Measurements from ENCODE around the gene TRAPPC11.
A peak's percentile ranks its signal among the peaks of the same experiment; 100 is the strongest.
"Not testable (repeated sequence)": the region's sequence is repeated elsewhere in the genome, so short reads cannot be mapped to it uniquely, and the experiment has no call there.

Gene TRAPPC11

DNA sequence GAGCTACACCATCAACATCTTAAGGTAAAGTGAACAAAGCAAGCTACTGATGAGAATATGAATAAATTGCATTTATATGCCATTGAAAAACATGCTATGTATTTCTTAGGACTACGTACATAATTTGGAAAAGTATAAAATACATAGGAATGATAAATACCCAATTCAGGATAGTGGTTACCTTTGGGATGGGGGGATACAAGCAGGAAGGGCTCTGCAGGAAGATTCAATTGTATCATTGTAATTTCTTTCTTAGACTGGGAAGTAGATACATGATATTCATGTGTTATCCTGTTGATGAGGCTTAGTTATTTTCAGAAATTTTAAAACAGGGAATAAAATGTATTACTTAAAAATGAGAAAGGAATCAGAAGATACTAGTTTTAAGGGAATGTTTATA is 43.4 kb downstream of the TRAPPC11 start:
- Histone ChIP-seq H3K4me3 (ENCODE audit: low read length) (no peak overlapping the region), H3K4me1 (ENCODE audit: insufficient read depth, low read length) (no peaks in the 10 kb centered on the region), H3K9me3 (ENCODE audit: low read length) (peaks cover 3% of the 10 kb centered on the region), H3K27me3 (ENCODE audit: insufficient read depth, low read length) (no peaks in the 10 kb centered on the region), H2AFZ (ENCODE audit: low read depth, low read length) (no peak overlapping the region), H3K36me3 (ENCODE audit: insufficient read depth, low read length) (peaks cover 88% of the 10 kb centered on the region)

DNA sequence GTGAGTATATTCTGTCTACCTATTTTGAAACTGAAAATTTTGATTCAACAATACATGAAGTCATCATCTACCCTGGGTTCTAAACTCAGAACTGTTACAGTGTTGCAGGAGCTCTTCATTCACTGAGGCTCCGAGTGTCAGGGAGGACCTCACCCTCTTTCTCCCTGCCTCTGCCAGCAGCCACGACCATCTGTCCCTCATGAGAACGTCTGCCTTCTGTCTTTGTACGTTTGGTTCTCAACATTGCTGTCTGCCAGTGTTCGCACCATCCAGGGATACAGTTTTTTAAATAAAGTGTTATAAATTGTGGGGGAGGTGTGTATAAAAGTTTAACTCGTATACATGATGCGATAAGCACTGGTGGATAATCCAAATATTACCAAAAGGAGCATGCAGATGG is 55.5 kb downstream of the TRAPPC11 start:
- no peaks in the 10 kb centered on the region for H3K27me3 ChIP-seq (ENCODE audit: insufficient read depth, low read length)
- no peak overlapping the region for H3K4me3 ChIP-seq (ENCODE audit: low read length)
- no peaks in the 10 kb centered on the region for H3K4me1 ChIP-seq (ENCODE audit: insufficient read depth, low read length)
- peaks cover 36% of the 10 kb centered on the region for H3K36me3 ChIP-seq (ENCODE audit: insufficient read depth, low read length)
- H3K9me3 ChIP-seq (ENCODE audit: low read length) = no peaks in the 10 kb centered on the region
- no peak overlapping the region for H2AFZ ChIP-seq (ENCODE audit: low read depth, low read length)

DNA sequence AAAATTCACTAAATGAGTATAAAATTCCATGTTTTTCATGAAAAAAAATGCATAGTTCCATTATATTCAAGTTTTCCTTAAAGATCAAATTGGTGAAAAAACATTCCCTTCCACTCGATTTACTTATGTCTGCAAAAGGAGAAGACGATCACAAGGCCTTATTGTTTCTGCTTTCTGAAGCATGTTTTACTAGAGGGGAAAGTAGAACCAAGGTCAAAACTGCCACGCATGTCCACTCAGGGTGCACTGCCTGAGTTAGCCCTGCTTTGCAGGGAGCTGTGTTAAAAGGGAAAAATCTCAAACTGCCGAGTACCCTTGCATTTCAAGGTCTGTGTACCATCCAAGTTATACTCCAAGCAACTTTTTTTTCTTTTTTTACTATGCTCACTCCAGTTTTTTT is 57.2 kb downstream of the TRAPPC11 start:
- no peaks in the 10 kb centered on the region for H3K27me3 ChIP-seq (ENCODE audit: insufficient read depth, low read length)
- H3K4me3 ChIP-seq (ENCODE audit: low read length) = no peak overlapping the region
- H3K4me1 ChIP-seq (ENCODE audit: insufficient read depth, low read length) = no peaks in the 10 kb centered on the region
- peaks cover 29% of the 10 kb centered on the region for H3K36me3 ChIP-seq (ENCODE audit: insufficient read depth, low read length)
- no peak overlapping the region for H2AFZ ChIP-seq (ENCODE audit: low read depth, low read length)
- no peaks in the 10 kb centered on the region for H3K9me3 ChIP-seq (ENCODE audit: low read length)

DNA sequence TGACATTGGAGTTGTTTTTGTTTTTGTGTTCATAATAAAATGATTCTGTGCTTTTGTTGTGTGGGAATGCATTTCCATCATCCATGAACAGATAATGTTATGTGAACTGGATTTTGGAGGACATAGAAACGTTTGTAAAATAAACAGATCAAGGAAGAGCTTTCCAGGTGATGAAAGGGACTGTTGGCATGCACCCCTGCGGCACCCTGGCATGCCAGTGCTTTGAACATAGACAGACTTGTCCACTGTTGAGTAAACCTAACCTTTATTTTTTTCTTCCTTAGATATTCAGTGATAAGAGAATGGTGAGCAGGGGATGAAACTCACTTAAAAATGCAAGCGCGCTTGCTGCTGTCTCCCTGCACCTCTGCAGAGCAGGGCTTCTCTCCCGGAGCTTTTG is 59.8 kb downstream of the TRAPPC11 start:
- peaks cover 10% of the 10 kb centered on the region for H3K27me3 ChIP-seq (ENCODE audit: insufficient read depth, low read length)
- peaks cover 5% of the 10 kb centered on the region for H3K36me3 ChIP-seq (ENCODE audit: insufficient read depth, low read length)
- H3K4me3 ChIP-seq (ENCODE audit: low read length) = no peak overlapping the region
- H2AFZ ChIP-seq (ENCODE audit: low read depth, low read length) = no peak overlapping the region
- H3K4me1 ChIP-seq (ENCODE audit: insufficient read depth, low read length) = no peaks in the 10 kb centered on the region
- no peaks in the 10 kb centered on the region for H3K9me3 ChIP-seq (ENCODE audit: low read length)

DNA sequence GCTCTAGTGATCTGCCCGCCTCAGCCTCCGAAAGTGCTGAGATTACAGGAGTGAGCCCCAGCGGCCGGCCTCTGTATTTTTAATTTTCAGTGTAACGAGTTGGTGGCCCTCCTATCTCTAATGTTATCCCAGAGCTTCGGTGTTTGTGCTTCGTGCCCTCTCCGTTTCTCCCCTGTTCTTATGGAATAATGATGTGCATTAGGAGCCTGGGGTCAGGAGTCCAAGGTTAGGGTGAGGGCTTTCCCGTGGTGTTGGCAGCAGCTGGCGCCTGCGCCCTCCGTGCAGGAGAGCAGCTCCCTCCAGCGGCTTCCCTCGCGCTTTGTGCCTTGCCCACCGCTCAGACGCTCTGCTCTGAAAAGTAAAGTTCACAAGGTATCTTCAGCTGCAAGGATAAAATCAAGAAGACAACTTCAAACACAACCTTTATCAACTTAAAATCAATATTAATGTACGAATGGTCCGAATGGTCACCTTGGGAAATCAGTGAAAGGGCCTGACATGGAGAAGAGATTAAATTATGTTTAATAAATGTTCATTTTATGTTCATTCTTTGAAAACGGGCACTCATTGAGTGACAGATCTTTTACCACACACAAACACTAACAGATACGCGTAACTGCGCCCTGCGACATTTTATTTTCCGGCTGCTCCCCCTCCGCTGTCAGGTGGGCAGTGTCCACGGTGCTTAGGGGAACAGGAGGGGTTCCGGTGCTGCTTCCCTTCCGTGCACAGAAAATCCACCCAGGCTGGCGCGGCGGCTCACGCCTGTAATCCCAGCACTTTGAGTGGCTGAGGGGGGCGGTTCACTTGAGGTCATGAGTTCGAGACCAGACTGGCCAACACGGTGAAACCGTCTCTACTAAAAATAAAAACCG is 62.4 kb downstream of the TRAPPC11 start:
- Histone ChIP-seq H2AFZ (ENCODE audit: low read depth, low read length) (no peak overlapping the region), H3K4me1 (ENCODE audit: insufficient read depth, low read length) (no peaks in the 10 kb centered on the region), H3K9me3 (ENCODE audit: low read length) (no peaks in the 10 kb centered on the region), H3K4me3 (ENCODE audit: low read length) (no peak overlapping the region), H3K36me3 (ENCODE audit: insufficient read depth, low read length) (no peaks in the 10 kb centered on the region), H3K27me3 (ENCODE audit: insufficient read depth, low read length) (peaks cover 17% of the 10 kb centered on the region)

DNA sequence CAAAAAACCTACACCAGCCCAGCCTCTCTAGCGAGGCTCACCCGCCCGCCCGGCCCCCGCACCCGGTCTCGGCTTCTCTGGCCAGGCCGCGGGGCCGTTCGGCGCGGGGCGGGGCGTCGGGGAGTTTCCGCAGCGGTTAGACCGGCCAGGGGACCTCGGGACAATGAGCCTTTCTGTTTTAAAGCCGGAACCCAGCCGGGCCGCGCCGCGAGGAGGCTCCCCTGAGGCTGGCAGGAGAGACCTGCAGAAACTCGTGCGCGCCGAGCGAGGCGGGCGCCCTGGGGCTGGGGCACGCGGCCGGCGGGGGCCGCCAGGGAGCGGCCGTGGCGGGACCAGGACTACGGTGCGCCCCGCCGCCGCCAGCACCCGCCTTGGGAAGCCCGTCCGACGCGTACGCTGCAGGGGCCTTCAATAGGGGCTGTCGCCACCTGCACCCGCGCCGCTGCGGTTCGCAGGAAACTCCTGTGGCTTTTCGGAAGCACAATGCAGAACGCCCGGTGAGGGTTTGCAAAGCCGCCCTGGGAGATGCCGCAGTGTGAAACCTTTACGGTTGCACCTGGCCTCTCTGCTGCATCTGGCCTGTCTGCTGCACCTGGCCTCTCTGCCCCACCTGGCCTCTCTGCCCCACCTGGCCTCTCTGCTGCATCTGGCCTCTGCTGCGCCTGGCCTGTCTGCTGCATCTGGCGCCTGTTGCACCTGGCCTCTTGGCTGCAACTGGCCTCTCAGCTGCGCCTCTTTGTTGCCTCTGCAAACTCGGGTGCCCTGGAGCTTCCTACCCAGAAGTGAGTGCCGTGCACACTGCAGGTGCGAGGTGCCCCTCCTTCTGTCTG is 63.9 kb downstream of the TRAPPC11 start:
- Histone ChIP-seq H3K27me3 (ENCODE audit: insufficient read depth, low read length) (peaks cover 17% of the 10 kb centered on the region), H3K4me3 (ENCODE audit: low read length) (peak overlapping the region; percentile 43), H3K4me1 (ENCODE audit: insufficient read depth, low read length) (no peaks in the 10 kb centered on the region), H2AFZ (ENCODE audit: low read depth, low read length) (peak overlapping the region; percentile 70), H3K9me3 (ENCODE audit: low read length) (no peaks in the 10 kb centered on the region), H3K36me3 (ENCODE audit: insufficient read depth, low read length) (no peaks in the 10 kb centered on the region)

DNA sequence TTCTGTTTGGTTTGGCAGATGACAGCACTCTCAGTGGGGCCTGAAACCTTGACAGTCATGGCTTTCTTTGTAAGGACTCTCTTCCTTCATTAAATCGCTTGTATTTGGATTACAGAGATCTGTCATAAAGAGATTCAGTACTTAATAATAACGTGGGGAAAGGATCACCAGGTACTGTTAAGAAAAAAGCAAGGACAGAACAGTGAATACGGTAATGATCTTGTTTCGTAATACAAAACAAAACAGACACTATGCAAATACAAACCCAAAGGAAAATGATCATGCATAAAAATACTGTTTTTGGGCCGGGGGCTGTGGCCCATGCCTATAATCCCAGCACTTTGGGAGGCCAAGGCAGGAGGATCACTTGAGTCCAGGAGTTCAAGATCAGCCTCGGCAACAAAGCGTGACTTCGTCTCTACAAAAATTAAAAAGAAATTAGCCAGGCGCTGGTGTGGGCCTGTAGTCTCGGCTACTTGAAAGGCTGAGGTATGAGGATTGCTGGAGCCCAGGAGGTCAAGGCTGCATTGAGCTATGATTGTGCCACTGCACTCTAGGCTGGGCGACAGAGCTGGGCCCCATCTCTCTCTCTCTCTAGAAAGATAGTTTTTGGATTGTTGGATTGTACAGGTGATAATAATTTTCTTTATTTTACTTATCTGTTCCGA is 64.6 kb downstream of the TRAPPC11 start:
- Histone ChIP-seq H3K27me3 (ENCODE audit: insufficient read depth, low read length) (peaks cover 17% of the 10 kb centered on the region), H3K9me3 (ENCODE audit: low read length) (no peaks in the 10 kb centered on the region), H2AFZ (ENCODE audit: low read depth, low read length) (peak overlapping the region; percentile 70), H3K4me3 (ENCODE audit: low read length) (no peak overlapping the region), H3K4me1 (ENCODE audit: insufficient read depth, low read length) (no peaks in the 10 kb centered on the region), H3K36me3 (ENCODE audit: insufficient read depth, low read length) (no peaks in the 10 kb centered on the region)

DNA sequence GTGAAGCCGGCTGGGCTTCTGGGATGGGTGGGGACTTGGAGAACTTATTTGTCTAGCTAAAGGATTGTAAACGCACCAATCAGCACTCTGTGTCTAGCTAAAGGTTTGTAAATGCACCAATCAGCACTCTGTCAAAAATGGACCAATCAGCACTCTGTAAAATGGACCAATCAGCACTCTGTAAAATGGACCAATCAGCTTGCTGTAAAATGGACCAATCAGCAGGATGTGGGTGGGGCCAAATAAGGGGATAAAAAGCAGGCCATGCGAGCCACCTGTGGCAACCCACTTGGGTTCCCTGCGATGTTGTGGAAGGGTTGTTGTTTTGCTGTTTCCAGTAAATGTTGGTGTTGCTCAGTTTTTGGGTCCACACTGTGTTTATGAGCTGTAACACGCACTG is 66.5 kb downstream of the TRAPPC11 start:
- not testable (repeated sequence) for H3K9me3 ChIP-seq (ENCODE audit: low read length); H3K4me3 ChIP-seq (ENCODE audit: low read length); H3K36me3 ChIP-seq (ENCODE audit: insufficient read depth, low read length); H2AFZ ChIP-seq (ENCODE audit: low read depth, low read length); H3K4me1 ChIP-seq (ENCODE audit: insufficient read depth, low read length)
- peaks cover 17% of the 10 kb centered on the region for H3K27me3 ChIP-seq (ENCODE audit: insufficient read depth, low read length)

DNA sequence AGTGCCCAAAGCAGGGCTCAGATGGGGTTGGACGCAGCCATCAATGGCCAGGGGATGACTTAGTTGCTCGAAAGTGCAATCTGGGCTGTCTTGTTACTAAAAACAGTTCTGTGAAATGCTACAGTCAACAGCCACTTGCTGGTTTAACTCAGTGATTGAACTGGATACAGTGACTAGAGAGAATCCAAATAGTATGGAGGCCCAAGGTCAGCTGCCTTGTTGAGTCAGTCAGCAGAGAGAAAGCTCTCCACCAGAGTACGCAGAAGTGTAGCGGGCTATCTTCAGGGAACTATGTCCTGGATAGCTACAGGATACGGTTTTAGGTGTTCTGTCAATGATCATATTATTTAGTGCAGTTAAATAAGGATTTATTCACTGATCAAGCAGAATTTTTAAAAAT is 68.4 kb downstream of the TRAPPC11 start:
- no peaks in the 10 kb centered on the region for H3K9me3 ChIP-seq (ENCODE audit: low read length)
- no peak overlapping the region for H3K4me3 ChIP-seq (ENCODE audit: low read length)
- no peaks in the 10 kb centered on the region for H3K36me3 ChIP-seq (ENCODE audit: insufficient read depth, low read length)
- H2AFZ ChIP-seq (ENCODE audit: low read depth, low read length) = no peak overlapping the region
- peaks cover 17% of the 10 kb centered on the region for H3K27me3 ChIP-seq (ENCODE audit: insufficient read depth, low read length)
- no peaks in the 10 kb centered on the region for H3K4me1 ChIP-seq (ENCODE audit: insufficient read depth, low read length)

DNA sequence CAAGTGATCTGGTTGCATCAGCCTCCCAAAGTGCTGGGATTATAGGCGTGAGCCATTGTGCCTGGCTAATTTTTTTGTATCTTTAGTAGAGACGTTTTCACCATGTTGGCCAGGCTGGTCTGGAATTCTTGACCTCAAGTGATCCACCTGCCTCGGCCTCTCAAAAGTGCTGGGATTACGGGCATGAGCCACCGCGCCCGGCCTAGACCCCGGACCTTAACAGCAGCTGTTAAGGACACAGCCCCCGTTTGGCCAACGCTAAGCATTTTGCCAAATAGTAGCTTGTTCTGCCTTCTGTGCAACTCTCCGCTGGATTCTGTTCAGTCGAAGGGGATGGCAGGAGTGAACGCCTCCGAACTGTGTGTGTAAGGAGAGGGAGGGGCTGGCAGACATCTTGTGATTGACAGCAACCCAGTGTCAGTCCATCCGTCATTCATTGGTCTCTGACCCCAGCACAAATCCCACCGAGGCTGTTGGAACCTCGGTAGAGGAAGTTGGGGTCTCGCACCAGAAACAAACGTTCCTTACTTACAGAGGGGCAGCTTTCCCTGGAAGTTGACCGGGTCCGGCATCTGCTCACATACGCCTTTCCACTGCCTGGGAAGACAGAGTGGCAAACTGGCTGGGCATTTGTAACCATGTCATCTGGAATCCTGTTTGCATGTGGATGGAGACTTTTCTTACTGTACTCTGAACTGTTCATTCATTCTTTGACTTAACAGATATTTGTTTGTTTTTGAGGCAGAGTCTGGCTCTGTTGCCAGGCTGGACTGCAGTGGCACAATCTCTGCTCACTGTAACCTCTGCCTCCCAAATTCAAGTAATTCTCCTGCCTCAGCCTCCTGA is 69.4 kb downstream of the TRAPPC11 start:
- H3K27me3 ChIP-seq (ENCODE audit: insufficient read depth, low read length) = peaks cover 13% of the 10 kb centered on the region
- no peaks in the 10 kb centered on the region for H3K4me1 ChIP-seq (ENCODE audit: insufficient read depth, low read length)
- H3K4me3 ChIP-seq (ENCODE audit: low read length) = no peak overlapping the region
- H3K36me3 ChIP-seq (ENCODE audit: insufficient read depth, low read length) = no peaks in the 10 kb centered on the region
- no peaks in the 10 kb centered on the region for H3K9me3 ChIP-seq (ENCODE audit: low read length)
- H2AFZ ChIP-seq (ENCODE audit: low read depth, low read length) = no peak overlapping the region

DNA sequence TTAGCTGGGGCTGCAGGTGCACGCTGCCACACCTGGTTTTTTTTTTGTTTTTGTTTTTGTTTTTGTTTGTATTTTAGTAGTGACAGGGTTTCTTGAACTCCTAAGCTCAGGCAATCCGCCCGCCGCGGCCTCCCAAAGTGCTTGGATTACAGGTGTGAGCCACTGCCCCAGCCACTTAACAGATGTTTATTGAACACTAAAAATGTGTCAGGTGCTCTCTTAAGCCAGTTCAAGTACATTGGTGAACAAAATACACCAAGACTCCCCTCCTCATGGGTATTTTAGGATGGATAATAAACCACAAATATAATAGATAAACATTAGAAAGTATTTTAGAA is 69.9 kb downstream of the TRAPPC11 start:
- H3K4me3 ChIP-seq (ENCODE audit: low read length) = no peak overlapping the region
- no peak overlapping the region for H2AFZ ChIP-seq (ENCODE audit: low read depth, low read length)
- no peaks in the 10 kb centered on the region for H3K4me1 ChIP-seq (ENCODE audit: insufficient read depth, low read length)
- no peaks in the 10 kb centered on the region for H3K9me3 ChIP-seq (ENCODE audit: low read length)
- H3K27me3 ChIP-seq (ENCODE audit: insufficient read depth, low read length) = peaks cover 12% of the 10 kb centered on the region
- H3K36me3 ChIP-seq (ENCODE audit: insufficient read depth, low read length) = no peaks in the 10 kb centered on the region

DNA sequence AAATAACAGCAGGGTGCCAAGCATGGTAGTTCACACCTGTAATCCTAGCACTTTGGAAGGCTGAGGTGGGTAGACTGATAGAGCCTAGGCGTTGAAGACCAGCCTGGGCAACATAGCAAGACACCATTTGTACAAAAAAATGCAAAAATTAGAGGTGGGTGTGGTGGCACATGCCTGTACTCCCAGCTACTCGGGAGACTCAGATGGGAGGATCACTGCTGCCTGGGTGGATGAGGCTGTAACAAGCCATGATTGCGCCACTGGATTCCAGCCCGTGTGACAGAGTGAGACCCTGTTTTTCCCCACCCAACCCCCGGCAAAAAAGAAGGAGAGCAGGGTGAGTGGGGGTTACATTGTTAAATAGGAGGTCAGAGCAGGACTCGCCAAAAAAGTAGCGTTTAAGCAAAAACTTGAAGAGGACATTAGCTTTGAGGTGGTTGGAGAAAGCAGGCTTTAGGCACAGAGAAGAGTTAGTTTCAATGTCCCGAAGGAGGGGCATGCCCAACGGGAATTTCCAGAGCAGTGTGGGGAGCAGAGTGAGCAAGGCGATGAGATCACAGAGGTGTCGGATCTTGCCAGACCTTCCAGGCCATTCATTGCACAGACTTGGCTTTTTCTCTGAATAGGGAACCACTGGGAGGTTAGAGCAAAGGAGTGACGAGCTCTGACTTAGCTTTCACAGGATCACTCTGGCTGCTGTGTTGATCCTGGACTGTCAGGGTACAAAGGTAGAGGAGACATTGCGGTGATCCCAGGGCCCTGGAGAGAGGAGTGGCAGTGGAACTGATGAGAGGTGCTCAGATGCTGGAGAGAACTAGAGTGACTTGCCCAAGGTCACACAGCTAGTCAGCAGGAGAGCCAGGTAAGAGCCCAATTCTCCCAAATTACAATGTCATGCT is 70.6 kb downstream of the TRAPPC11 start:
- no peak overlapping the region for H3K4me3 ChIP-seq (ENCODE audit: low read length)
- H3K27me3 ChIP-seq (ENCODE audit: insufficient read depth, low read length) = peaks cover 10% of the 10 kb centered on the region
- no peaks in the 10 kb centered on the region for H3K4me1 ChIP-seq (ENCODE audit: insufficient read depth, low read length)
- H2AFZ ChIP-seq (ENCODE audit: low read depth, low read length) = no peak overlapping the region
- no peaks in the 10 kb centered on the region for H3K9me3 ChIP-seq (ENCODE audit: low read length)
- no peaks in the 10 kb centered on the region for H3K36me3 ChIP-seq (ENCODE audit: insufficient read depth, low read length)
